Activated CD8-positive, alpha-beta memory T cell treated with anti-CD3 and anti-CD28 coated beads, Interleukin-2, amount 10 ng/mL, durations not matched to agents 7 days and 5 days (primary cell): Measurements from ENCODE around the gene MIPEP. TPM values are rescaled to one million over a fixed set of nuclear protein-coding genes. Genes with fewer than 3 reads are reported as not detected.

Experiments
- ATAC-seq: fragments of 150-1000 bp; cut with Tn5 transposase; one replicate; pipeline ENCODE4 v1.10.0; 2021; ENCODE audit warnings: moderate library complexity
- CTCF ChIA-PET: fragments of 350-600 bp; sonication (Branson Sonifier 250); formaldehyde crosslinking; loops from one replicate; lab custom pipeline; 2021; ENCODE audit warnings: antibody characterized with exemption; lab: Charles Lee
- DNase-seq: peaks from one replicate; pipeline ENCODE4 v3.0.0-alpha.2; 2020
- H3K27ac Mint-ChIP-seq: one replicate; pipeline ENCODE4 v1.8.0; 2021; ENCODE audit warnings: mild to moderate bottlenecking, mixed read lengths
- H3K27me3 Mint-ChIP-seq: one replicate; pipeline ENCODE4 v1.8.0; 2021; ENCODE audit warnings: mixed read lengths
- H3K36me3 Mint-ChIP-seq: one replicate; pipeline ENCODE4 v1.8.0; 2021; ENCODE audit warnings: mild to moderate bottlenecking, mixed read lengths
- H3K4me1 Mint-ChIP-seq: one replicate; pipeline ENCODE4 v1.8.0; 2021; ENCODE audit warnings: mixed read lengths
- H3K4me3 Mint-ChIP-seq: one replicate; pipeline ENCODE4 v1.8.0; 2021; ENCODE audit warnings: mild to moderate bottlenecking, moderate library complexity, mixed read lengths
- H3K9me3 Mint-ChIP-seq: one replicate; pipeline ENCODE4 v1.8.0; 2022; ENCODE audit warnings: low read depth, mixed read lengths
- total RNA-seq, 2 experiments: library from RNA; stranded (reverse); gene quantifications; one replicate each; pipeline ENCODE4 v1.2.3, GENCODE V29; 2021

The MIPEP gene
- total RNA-seq, 2 experiments from 2014 or later = 10.5 to 11.4 TPM

GRCh38 chr13:23690668-23691067, 198.5 kb downstream of the MIPEP start:
- Mint-ChIP-seq H3K36me3 (no peaks in the 10 kb centered on the region), H3K4me3 (no peak overlapping the region), H3K4me1 (peaks cover 4% of the 10 kb centered on the region), H3K27me3 (peaks cover 4% of the 10 kb centered on the region), H3K27ac (no peak overlapping the region), H3K9me3 (peaks cover 2% of the 10 kb centered on the region)
- CTCF ChIA-PET = no interaction called here
- ATAC-seq (no peak), DNase-seq (no peak)

- CTCF ChIA-PET = interaction anchor here (0.7 kb wide), 1 partner anchor 1426 kb away, joined by 3 read pairs; no protein-coding TSS in a partner anchor
- no peak for DNase-seq
- H3K4me3 Mint-ChIP-seq = no peak overlapping the region
- no peak overlapping the region for H3K27ac Mint-ChIP-seq
- peaks cover 3% of the 10 kb centered on the region for H3K36me3 Mint-ChIP-seq
- peaks cover 10% of the 10 kb centered on the region for H3K9me3 Mint-ChIP-seq
- peaks cover 4% of the 10 kb centered on the region for H3K27me3 Mint-ChIP-seq
- ATAC-seq = no peak
- H3K4me1 Mint-ChIP-seq = no peaks in the 10 kb centered on the region
These were observed 200.9 kb downstream of the MIPEP start for GRCh38 chr13:23688336-23688735.

- peaks cover 4% of the 10 kb centered on the region for H3K27me3 Mint-ChIP-seq
- CTCF ChIA-PET = interaction anchor here (0.7 kb wide), 1 partner anchor 14 kb away, joined by 3 read pairs; no protein-coding TSS in a partner anchor
- ATAC-seq (no peak), DNase-seq (no peak)
- H3K4me3 Mint-ChIP-seq = no peak overlapping the region
- no peak overlapping the region for H3K27ac Mint-ChIP-seq
- H3K4me1 Mint-ChIP-seq = no peaks in the 10 kb centered on the region
- peaks cover 3% of the 10 kb centered on the region for H3K36me3 Mint-ChIP-seq
- H3K9me3 Mint-ChIP-seq = peaks cover 10% of the 10 kb centered on the region
These were observed 201.6 kb downstream of the MIPEP start for GRCh38 chr13:23687614-23688013.

DNA sequence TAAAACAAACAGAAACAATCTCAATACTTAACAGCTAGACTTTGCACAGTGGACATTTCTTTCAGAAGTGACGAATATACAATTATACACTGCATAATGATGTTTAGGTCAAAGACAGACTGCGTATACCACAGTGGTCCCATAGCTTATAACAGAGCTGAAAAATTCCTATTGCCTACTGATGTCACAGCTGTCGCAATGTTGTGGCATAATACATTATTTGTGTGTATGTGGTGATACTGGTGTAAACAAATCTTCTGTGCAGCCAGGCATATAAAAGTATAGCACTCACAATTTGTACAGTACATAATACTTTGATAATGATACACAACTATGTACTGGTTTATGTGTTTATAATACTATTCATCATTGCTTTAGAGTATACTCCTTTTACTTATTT, 202.3 kb downstream of the MIPEP start:
- Mint-ChIP-seq H3K36me3 (peaks cover 3% of the 10 kb centered on the region), H3K27ac (no peak overlapping the region), H3K4me1 (no peaks in the 10 kb centered on the region), H3K27me3 (peaks cover 4% of the 10 kb centered on the region), H3K9me3 (peaks cover 10% of the 10 kb centered on the region), H3K4me3 (no peak overlapping the region)
- DNase-seq (no peak), ATAC-seq (no peak)
- CTCF ChIA-PET = interaction anchor here (0.7 kb wide), 1 partner anchor 14 kb away, joined by 3 read pairs; no protein-coding TSS in a partner anchor

DNA sequence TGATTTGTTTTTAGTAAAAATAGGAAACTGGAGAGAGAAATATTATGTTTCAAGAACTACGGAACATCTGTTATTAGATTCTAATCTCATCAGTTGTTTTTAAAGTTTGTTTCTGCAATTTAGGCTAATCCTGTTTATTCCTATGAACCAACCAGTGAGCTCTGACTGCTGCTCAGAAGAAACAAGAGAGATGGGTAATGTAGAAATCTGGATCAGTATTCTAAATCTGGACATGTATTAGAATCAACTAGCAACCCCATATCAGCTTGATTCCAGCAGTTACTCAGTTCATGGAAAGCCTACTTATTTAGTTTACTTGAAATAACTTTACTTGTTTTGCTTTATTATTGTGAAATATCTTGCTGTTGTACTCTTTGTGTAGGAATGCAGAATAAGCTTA, 203.8 kb downstream of the MIPEP start:
- H3K4me1 Mint-ChIP-seq = no peaks in the 10 kb centered on the region
- H3K9me3 Mint-ChIP-seq = peaks cover 10% of the 10 kb centered on the region
- DNase-seq = no peak
- no peak overlapping the region for H3K4me3 Mint-ChIP-seq
- CTCF ChIA-PET = no interaction called here
- H3K36me3 Mint-ChIP-seq = peaks cover 3% of the 10 kb centered on the region
- ATAC-seq = no peak
- peaks cover 2% of the 10 kb centered on the region for H3K27me3 Mint-ChIP-seq
- no peak overlapping the region for H3K27ac Mint-ChIP-seq

- no peak for DNase-seq
- Mint-ChIP-seq H3K4me1 (peaks cover 2% of the 10 kb centered on the region), H3K9me3 (peaks cover 10% of the 10 kb centered on the region), H3K27ac (no peak overlapping the region), H3K4me3 (no peak overlapping the region), H3K27me3 (peaks cover 2% of the 10 kb centered on the region), H3K36me3 (peaks cover 3% of the 10 kb centered on the region)
- no peak for ATAC-seq
- CTCF ChIA-PET = no interaction called here
These were observed 204.6 kb downstream of the MIPEP start for GRCh38 chr13:23684647-23685046.

GRCh38 chr13:23683084-23683483, 206.1 kb downstream of the MIPEP start:
- no peak overlapping the region for H3K27ac Mint-ChIP-seq
- ATAC-seq (no peak), DNase-seq (no peak)
- H3K4me1 Mint-ChIP-seq = peaks cover 14% of the 10 kb centered on the region
- no peak overlapping the region for H3K4me3 Mint-ChIP-seq
- CTCF ChIA-PET = interaction anchor here (1.0 kb wide), 1 partner anchor 23 kb away, joined by 3 read pairs; no protein-coding TSS in a partner anchor
- H3K36me3 Mint-ChIP-seq = peaks cover 3% of the 10 kb centered on the region
- H3K9me3 Mint-ChIP-seq = peaks cover 10% of the 10 kb centered on the region
- peaks cover 2% of the 10 kb centered on the region for H3K27me3 Mint-ChIP-seq

- Mint-ChIP-seq H3K27me3 (peaks cover 2% of the 10 kb centered on the region), H3K9me3 (peaks cover 10% of the 10 kb centered on the region), H3K4me1 (peaks cover 14% of the 10 kb centered on the region), H3K27ac (no peak overlapping the region), H3K36me3 (peaks cover 3% of the 10 kb centered on the region), H3K4me3 (no peak overlapping the region)
- CTCF ChIA-PET = no interaction called here
- ATAC-seq (no peak), DNase-seq (no peak)
These were observed 208.1 kb downstream of the MIPEP start for GRCh38 chr13:23680845-23681669.

Other genes starting within 250 kb of the MIPEP start
- not detected for gene C1QTNF9B, start 8.1 kb upstream of the MIPEP start, total RNA-seq